Ovary (tissue), 3 donors: ENCODE results near the gene SLC50A1.

Source experiments
- EP300 ChIP-seq: sonication (generic); formaldehyde crosslinking; IDR thresholded peaks from one replicate; pipeline ENCODE4 v1.6.1; 2017; ENCODE audit warnings: antibody characterized with exemption
- POLR2A ChIP-seq: fragments of 450-650 bp; IDR thresholded peaks from one replicate; pipeline ENCODE4 v1.6.1; 2017; ENCODE audit warnings: antibody characterized with exemption, mild to moderate bottlenecking, moderate library complexity
- TF ChIP-seq, protein P1 (sequence below), 3 donors: fragments of 450-650 bp in 2 of 3; fragments of 200-600 bp in 1 of 3; IDR thresholded peaks; one replicate each; pipeline versions ENCODE4 v1.5.1 to v1.8.0; 2016 to 2022; ENCODE audit warnings: antibody characterized with exemption in 3 of 3, mild to moderate bottlenecking in 1 of 3
- donor health status: DM: no; HTN: no; CAD: no.

DNA sequence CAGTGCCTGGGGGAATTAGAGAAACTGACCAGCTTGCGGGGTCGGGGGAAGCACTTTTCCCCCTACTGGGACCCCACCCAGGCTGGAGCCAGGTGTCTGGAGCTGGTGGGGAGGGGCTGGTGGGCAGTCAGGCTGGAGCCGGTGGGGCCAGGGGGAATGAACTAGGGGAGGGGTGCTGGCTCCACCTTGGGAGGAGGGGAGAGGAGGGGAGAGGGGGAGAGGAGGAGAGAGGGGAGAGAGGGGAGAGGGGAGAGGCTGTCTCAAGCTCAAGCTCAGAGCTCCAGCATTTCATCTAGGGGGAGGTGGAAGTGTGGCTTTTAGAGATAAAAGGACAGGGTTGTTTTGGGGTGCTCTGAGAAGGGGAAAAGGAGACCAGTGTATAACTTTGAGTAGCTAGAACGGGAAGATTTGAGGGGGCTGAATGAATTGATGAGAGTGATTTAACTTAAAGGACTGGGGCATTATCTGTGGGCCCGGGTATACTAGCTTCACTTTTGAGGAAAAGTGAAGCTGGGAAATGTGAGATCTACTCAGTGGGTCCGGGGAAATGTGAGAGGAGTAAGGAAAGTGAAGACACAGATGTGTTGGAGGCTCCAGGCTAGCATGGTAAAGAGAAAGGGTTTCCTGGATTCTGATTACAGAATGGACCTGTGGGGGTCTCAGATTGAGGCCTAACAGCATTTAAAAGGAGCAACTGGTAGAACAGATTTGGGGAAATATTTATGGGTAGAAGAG, 5.2 kb upstream of the SLC50A1 start:
- TF ChIP-seq, protein P1, sequence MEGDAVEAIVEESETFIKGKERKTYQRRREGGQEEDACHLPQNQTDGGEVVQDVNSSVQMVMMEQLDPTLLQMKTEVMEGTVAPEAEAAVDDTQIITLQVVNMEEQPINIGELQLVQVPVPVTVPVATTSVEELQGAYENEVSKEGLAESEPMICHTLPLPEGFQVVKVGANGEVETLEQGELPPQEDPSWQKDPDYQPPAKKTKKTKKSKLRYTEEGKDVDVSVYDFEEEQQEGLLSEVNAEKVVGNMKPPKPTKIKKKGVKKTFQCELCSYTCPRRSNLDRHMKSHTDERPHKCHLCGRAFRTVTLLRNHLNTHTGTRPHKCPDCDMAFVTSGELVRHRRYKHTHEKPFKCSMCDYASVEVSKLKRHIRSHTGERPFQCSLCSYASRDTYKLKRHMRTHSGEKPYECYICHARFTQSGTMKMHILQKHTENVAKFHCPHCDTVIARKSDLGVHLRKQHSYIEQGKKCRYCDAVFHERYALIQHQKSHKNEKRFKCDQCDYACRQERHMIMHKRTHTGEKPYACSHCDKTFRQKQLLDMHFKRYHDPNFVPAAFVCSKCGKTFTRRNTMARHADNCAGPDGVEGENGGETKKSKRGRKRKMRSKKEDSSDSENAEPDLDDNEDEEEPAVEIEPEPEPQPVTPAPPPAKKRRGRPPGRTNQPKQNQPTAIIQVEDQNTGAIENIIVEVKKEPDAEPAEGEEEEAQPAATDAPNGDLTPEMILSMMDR (IDR thresholded peaks at IDR 0.05) = no peak
- TF ChIP-seq EP300 (no peak), POLR2A (no peak)
